ENCODE measurements around the gene EPHA3. TPM values are rescaled to one million over a fixed set of nuclear protein-coding genes. Genes with fewer than 3 reads are reported as not detected.

Gene EPHA3
- total and polyA plus RNA-seq, 9 donors: 18.9 to 40.1 (median 26.3) TPM

- peak; percentile 49 for DNase-seq
- Histone ChIP-seq H3K4me1 (ENCODE audit: control insufficient read depth, insufficient read depth, low read length) (no peaks in the 10 kb centered on the region), H3K27ac (ENCODE audit: low read length) (no peak overlapping the region), H3K36me3 (ENCODE audit: control insufficient read depth, insufficient read depth, low read length) (no peaks in the 10 kb centered on the region), H3K27me3 (ENCODE audit: control insufficient read depth, insufficient read depth, low read length) (no peaks in the 10 kb centered on the region), H3K4me3 (ENCODE audit: low read length) (no peak overlapping the region), H3K9me3 (replicated peaks; ENCODE audit: control insufficient read depth, low read depth, low read length) (no peaks in the 10 kb centered on the region)
- no CpG with 5 or more reads among the region's 2 CpGs for WGBS (ENCODE audit: insufficient coverage)
Observed at GRCh38 chr3:89216016-89216739, 108.8 kb downstream of the EPHA3 start.

GRCh38 chr3:89217148-89217685, 109.8 kb downstream of the EPHA3 start:
- Histone ChIP-seq H3K4me1 (ENCODE audit: control insufficient read depth, insufficient read depth, low read length) (peaks cover 2% of the 10 kb centered on the region), H3K9me3 (replicated peaks; ENCODE audit: control insufficient read depth, low read depth, low read length) (no peaks in the 10 kb centered on the region), H3K4me3 (ENCODE audit: low read length) (peak overlapping the region; percentile 4), H3K36me3 (ENCODE audit: control insufficient read depth, insufficient read depth, low read length) (no peaks in the 10 kb centered on the region), H3K27ac (ENCODE audit: low read length) (peak overlapping the region; percentile 62), H3K27me3 (ENCODE audit: control insufficient read depth, insufficient read depth, low read length) (no peaks in the 10 kb centered on the region)
- 38% methylated on average over 3 of the region's 6 CpGs for WGBS (ENCODE audit: insufficient coverage)
- peak; percentile 80 for DNase-seq

GRCh38 chr3:89221924-89222323, 114.5 kb downstream of the EPHA3 start:
- Histone ChIP-seq H3K4me1 (ENCODE audit: control insufficient read depth, insufficient read depth, low read length) (peaks cover 2% of the 10 kb centered on the region), H3K27me3 (ENCODE audit: control insufficient read depth, insufficient read depth, low read length) (no peaks in the 10 kb centered on the region), H3K4me3 (ENCODE audit: low read length) (no peak overlapping the region), H3K27ac (ENCODE audit: low read length) (no peak overlapping the region), H3K9me3 (replicated peaks; ENCODE audit: control insufficient read depth, low read depth, low read length) (no peaks in the 10 kb centered on the region), H3K36me3 (ENCODE audit: control insufficient read depth, insufficient read depth, low read length) (no peaks in the 10 kb centered on the region)
- WGBS (ENCODE audit: insufficient coverage): no CpG with 5 or more reads among the region's 1 CpG
- DNase-seq: no peak

GRCh38 chr3:89223188-89223587, 115.8 kb downstream of the EPHA3 start:
- DNase-seq: no peak
- Histone ChIP-seq H3K27ac (ENCODE audit: low read length) (no peak overlapping the region), H3K4me1 (ENCODE audit: control insufficient read depth, insufficient read depth, low read length) (peaks cover 2% of the 10 kb centered on the region), H3K27me3 (ENCODE audit: control insufficient read depth, insufficient read depth, low read length) (no peaks in the 10 kb centered on the region), H3K4me3 (ENCODE audit: low read length) (no peak overlapping the region), H3K9me3 (replicated peaks; ENCODE audit: control insufficient read depth, low read depth, low read length) (no peaks in the 10 kb centered on the region), H3K36me3 (ENCODE audit: control insufficient read depth, insufficient read depth, low read length) (no peaks in the 10 kb centered on the region)
- WGBS (ENCODE audit: insufficient coverage): 93% methylated on average over 2 of the region's 6 CpGs

GRCh38 chr3:89227218-89227617, 119.8 kb downstream of the EPHA3 start:
- Histone ChIP-seq H3K36me3 (ENCODE audit: control insufficient read depth, insufficient read depth, low read length) (no peaks in the 10 kb centered on the region), H3K27ac (ENCODE audit: low read length) (no peak overlapping the region), H3K9me3 (replicated peaks; ENCODE audit: control insufficient read depth, low read depth, low read length) (no peaks in the 10 kb centered on the region), H3K27me3 (ENCODE audit: control insufficient read depth, insufficient read depth, low read length) (no peaks in the 10 kb centered on the region), H3K4me3 (ENCODE audit: low read length) (no peak overlapping the region), H3K4me1 (ENCODE audit: control insufficient read depth, insufficient read depth, low read length) (no peaks in the 10 kb centered on the region)
- 60% methylated on average over 1 of the region's 5 CpGs for WGBS (ENCODE audit: insufficient coverage)
- no peak for DNase-seq

- no peaks in the 10 kb centered on the region for H3K36me3 ChIP-seq (ENCODE audit: control insufficient read depth, insufficient read depth, low read length)
- no peaks in the 10 kb centered on the region for H3K27me3 ChIP-seq (ENCODE audit: control insufficient read depth, insufficient read depth, low read length)
- no peaks in the 10 kb centered on the region for H3K9me3 ChIP-seq (replicated peaks; ENCODE audit: control insufficient read depth, low read depth, low read length)
- H3K4me3 ChIP-seq (ENCODE audit: low read length): no peak overlapping the region
- DNase-seq: no peak
- H3K4me1 ChIP-seq (ENCODE audit: control insufficient read depth, insufficient read depth, low read length): no peaks in the 10 kb centered on the region
- no peak overlapping the region for H3K27ac ChIP-seq (ENCODE audit: low read length)
- WGBS (ENCODE audit: insufficient coverage): no CpG with 5 or more reads among the region's 2 CpGs
Observed at GRCh38 chr3:89227634-89228033, 120.2 kb downstream of the EPHA3 start.

GRCh38 chr3:89232155-89232554, 124.7 kb downstream of the EPHA3 start:
- no peak for DNase-seq
- Histone ChIP-seq H3K9me3 (replicated peaks; ENCODE audit: control insufficient read depth, low read depth, low read length) (no peaks in the 10 kb centered on the region), H3K4me3 (ENCODE audit: low read length) (no peak overlapping the region), H3K27me3 (ENCODE audit: control insufficient read depth, insufficient read depth, low read length) (no peaks in the 10 kb centered on the region), H3K27ac (ENCODE audit: low read length) (no peak overlapping the region), H3K4me1 (ENCODE audit: control insufficient read depth, insufficient read depth, low read length) (no peaks in the 10 kb centered on the region), H3K36me3 (ENCODE audit: control insufficient read depth, insufficient read depth, low read length) (no peaks in the 10 kb centered on the region)
- 93% methylated on average over 2 of the region's 2 CpGs for WGBS (ENCODE audit: insufficient coverage)

GRCh38 chr3:89234620-89235019, 127.2 kb downstream of the EPHA3 start:
- Histone ChIP-seq H3K9me3 (replicated peaks; ENCODE audit: control insufficient read depth, low read depth, low read length) (no peaks in the 10 kb centered on the region), H3K36me3 (ENCODE audit: control insufficient read depth, insufficient read depth, low read length) (no peaks in the 10 kb centered on the region), H3K4me3 (ENCODE audit: low read length) (no peak overlapping the region), H3K4me1 (ENCODE audit: control insufficient read depth, insufficient read depth, low read length) (no peaks in the 10 kb centered on the region), H3K27me3 (ENCODE audit: control insufficient read depth, insufficient read depth, low read length) (no peaks in the 10 kb centered on the region), H3K27ac (ENCODE audit: low read length) (no peak overlapping the region)
- DNase-seq: no peak

GRCh38 chr3:89238846-89239245, 131.4 kb downstream of the EPHA3 start:
- Histone ChIP-seq H3K4me3 (ENCODE audit: low read length) (no peak overlapping the region), H3K36me3 (ENCODE audit: control insufficient read depth, insufficient read depth, low read length) (no peaks in the 10 kb centered on the region), H3K27me3 (ENCODE audit: control insufficient read depth, insufficient read depth, low read length) (no peaks in the 10 kb centered on the region), H3K4me1 (ENCODE audit: control insufficient read depth, insufficient read depth, low read length) (no peaks in the 10 kb centered on the region), H3K9me3 (replicated peaks; ENCODE audit: control insufficient read depth, low read depth, low read length) (no peaks in the 10 kb centered on the region), H3K27ac (ENCODE audit: low read length) (no peak overlapping the region)
- no CpG with 5 or more reads among the region's 2 CpGs for WGBS (ENCODE audit: insufficient coverage)
- DNase-seq: no peak

- Histone ChIP-seq H3K4me1 (ENCODE audit: control insufficient read depth, insufficient read depth, low read length) (no peaks in the 10 kb centered on the region), H3K36me3 (ENCODE audit: control insufficient read depth, insufficient read depth, low read length) (no peaks in the 10 kb centered on the region), H3K4me3 (ENCODE audit: low read length) (no peak overlapping the region), H3K9me3 (replicated peaks; ENCODE audit: control insufficient read depth, low read depth, low read length) (no peaks in the 10 kb centered on the region), H3K27ac (ENCODE audit: low read length) (no peak overlapping the region), H3K27me3 (ENCODE audit: control insufficient read depth, insufficient read depth, low read length) (no peaks in the 10 kb centered on the region)
- DNase-seq: no peak
- no CpG with 5 or more reads among the region's 1 CpG for WGBS (ENCODE audit: insufficient coverage)
Observed at GRCh38 chr3:89239774-89240173, 132.4 kb downstream of the EPHA3 start.

Data from muscle of leg (tissue), 11 donors.